Lung microvascular endothelial cell (primary cell): ENCODE results near the gene ERC2. TPM values are rescaled to one million over a fixed set of nuclear protein-coding genes. Genes with fewer than 3 reads are reported as not detected.

Experiments used
- DNase-seq, 2 donors: peaks; one replicate each; pipeline versions ENCODE4 v3.0.0 to v3.0.0-alpha.2; 2010; ENCODE audit warnings: low read depth in 2 of 2
- total RNA-seq: library from RNA; depleted of rRNA; stranded (reverse); fragments of >200 nt; gene quantifications from 2 replicates; pipeline ENCODE4 v1.2.1, GENCODE V29; 2014

Gene ERC2
- total RNA-seq, 1 donor from 2014 or later = 2.2 TPM

GRCh38 chr3:56424885-56425284 lies 43.4 kb downstream of the ERC2 start:
- DNase-seq = no peak

- no peak for DNase-seq
Observed at GRCh38 chr3:56424336-56424735, 43.9 kb downstream of the ERC2 start.

DNA sequence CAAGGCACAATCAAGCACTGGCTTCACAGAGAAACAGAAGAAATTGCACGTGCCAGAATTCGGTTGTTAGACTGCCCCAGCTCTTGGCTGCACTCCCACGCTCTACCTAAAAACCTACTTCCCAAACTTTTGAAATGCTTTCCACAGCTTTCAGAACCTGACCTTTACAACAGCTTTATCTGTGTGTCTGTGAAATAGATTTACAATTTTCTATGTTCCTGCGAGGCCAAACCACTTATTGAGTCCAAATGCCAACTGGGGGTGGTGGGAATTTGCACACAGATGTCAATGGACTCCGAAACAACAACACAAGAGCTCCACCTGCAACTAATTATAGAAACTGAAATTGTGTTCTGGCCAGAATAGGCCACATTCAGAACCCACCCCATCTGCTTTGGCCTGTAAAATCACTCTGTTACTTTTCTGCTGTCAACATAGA lies 44.6 kb downstream of the ERC2 start:
- no peak for DNase-seq

- DNase-seq = no peak
Observed at GRCh38 chr3:56422316-56422715, 46.0 kb downstream of the ERC2 start.

- no peak for DNase-seq
Observed at GRCh38 chr3:56421205-56421604, 47.1 kb downstream of the ERC2 start.

DNA sequence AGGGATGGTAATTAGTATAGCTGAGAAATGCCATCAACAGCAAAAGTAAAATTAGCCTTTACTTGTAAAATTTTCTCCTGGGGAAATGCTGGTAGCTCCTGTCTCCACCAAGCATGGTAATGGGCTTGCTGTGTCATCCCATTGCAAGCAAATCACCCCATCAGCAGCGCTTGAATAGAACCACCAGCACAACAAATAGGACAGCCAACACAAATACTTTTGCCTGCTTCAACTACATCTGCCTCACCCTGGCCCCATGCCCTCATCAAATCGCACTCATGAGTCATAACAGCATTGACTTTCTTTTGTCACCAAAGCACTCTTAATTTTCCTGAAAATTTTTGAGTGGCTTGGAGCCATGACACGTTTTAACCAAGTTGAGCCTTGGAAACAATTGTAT lies 52.6 kb downstream of the ERC2 start:
- DNase-seq = peak in 1 of 2 donors; percentile 66

DNA sequence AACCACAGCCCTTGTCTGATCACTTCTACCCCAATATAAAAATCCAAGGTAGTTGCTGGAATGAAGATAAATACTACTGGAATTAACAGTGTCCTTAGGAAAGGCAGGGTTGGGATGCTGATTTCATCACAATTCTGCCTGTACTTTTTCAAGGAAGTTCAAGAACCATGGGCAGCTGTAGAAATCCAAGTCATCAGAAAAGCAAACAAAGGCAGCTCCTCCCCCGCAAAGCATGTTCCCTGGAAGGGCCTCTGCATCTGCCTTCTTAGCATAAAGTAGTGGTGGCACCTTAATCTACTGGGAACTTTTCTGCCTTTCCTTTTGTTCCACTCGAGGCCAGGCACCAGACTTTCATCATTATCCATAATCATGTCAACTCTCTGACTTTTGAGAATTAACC lies 54.4 kb downstream of the ERC2 start:
- no peak for DNase-seq

DNA sequence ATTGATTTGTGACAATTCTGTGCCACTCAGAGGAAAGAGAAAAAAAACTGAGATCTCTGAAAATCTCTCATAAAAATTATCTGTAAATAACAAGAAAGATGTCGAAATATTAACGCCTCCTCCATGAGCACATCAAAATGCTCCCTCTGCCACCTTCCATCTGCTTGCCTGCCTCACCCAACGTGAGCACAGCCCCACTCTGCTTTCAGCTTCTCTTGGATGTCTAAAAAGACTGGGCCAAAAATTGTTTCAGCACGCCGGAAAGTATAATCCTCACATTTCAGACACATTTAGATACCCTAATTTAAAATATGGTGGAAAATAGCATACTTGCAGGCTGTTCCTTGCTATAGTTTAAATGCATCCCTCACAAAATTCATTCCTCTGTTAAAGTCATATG lies 57.1 kb downstream of the ERC2 start:
- DNase-seq = no peak

DNA sequence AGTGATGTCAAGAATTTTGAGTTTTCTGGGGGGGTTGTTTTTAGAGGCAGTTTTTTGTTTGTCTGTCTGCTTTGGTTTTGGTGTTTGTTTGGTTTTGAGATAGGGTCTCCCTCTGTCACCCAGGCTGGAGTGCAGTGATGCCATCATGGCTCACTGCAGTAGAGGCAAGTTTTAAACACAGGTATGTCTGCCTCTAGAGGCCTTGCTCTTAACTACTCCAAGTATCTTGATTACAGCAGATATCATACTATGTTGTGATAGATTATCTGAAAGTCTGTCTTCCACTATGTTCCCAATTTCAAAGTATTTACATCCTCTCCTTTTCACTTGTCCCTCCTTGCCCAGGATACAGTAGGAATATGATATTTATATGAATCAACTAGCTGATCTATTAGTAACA lies 57.7 kb downstream of the ERC2 start:
- DNase-seq = no peak

GRCh38 chr3:56409790-56410189 lies 58.5 kb downstream of the ERC2 start:
- no peak for DNase-seq

GRCh38 chr3:56408761-56409196 lies 59.5 kb downstream of the ERC2 start:
- no peak for DNase-seq

GRCh38 chr3:56406826-56407515 lies 61.3 kb downstream of the ERC2 start:
- no peak for DNase-seq

- no peak for DNase-seq
Observed at GRCh38 chr3:56404884-56405283, 63.4 kb downstream of the ERC2 start.

DNA sequence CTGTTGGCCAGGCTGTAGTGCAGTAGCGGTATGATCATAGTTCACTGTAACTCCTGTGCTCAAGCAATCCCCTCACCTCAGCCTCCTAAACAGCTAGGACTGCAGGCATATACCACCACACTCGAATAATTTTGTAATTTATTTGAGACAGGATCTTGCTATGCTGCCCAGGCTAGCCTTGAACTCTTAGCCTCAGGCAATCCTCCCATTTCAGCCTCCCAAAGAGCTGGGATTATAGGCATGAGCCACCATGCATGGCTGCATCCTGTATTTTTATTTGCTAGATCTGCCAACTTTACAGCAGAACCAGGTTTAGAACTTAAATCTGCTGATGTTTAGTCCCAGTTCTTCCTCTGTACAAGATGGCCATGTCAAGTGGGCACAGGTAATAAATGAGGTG lies 69.6 kb downstream of the ERC2 start:
- no peak for DNase-seq

DNA sequence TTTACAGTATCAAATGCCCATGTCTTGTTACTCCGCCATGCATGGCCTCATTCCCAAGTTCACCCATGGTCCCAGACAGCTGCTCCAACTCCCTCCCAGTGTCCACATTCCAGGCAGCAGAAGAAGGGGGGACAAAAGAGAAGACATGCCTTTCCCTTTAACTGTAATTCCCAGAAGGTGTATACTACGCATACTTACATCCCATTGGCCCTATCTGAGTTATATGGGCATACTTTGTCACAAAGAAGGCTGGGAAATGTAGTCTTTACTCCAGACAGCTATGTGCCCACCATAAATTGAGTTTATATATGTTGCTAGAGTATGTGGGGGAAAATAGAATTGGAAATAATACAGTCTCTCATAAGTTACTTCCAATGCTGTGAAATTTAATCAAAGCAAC lies 70.5 kb downstream of the ERC2 start:
- DNase-seq = no peak

GRCh38 chr3:56389183-56389830 lies 79.0 kb downstream of the ERC2 start:
- no peak for DNase-seq

GRCh38 chr3:56383092-56383491 lies 85.2 kb downstream of the ERC2 start:
- DNase-seq = no peak

DNA sequence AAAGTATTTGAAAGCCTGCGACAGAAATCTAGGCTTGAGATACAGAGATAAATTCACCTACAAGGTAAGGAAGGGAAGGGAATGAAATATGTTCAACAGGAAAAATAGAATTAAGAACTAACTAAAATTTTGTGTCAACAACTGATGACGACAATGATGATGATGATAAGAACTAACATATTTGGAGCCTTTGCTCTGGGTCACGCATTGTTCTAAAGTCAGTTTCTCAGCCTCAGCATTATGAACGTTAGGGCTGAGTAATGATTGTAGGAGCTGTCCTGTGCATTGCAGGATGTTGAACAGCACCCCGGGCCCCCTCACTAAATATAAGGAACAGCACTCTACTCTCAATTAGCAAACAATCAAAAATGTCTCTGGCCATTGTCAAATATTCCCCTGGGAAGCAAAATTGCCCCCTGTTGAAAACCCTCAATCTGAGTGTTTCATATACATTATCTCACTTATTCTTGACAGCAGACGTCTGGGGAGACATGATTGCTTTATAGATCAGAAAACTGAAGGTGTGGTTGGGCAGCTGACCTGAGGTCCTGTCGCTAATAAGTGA lies 88.5 kb downstream of the ERC2 start:
- DNase-seq = no peak

DNA sequence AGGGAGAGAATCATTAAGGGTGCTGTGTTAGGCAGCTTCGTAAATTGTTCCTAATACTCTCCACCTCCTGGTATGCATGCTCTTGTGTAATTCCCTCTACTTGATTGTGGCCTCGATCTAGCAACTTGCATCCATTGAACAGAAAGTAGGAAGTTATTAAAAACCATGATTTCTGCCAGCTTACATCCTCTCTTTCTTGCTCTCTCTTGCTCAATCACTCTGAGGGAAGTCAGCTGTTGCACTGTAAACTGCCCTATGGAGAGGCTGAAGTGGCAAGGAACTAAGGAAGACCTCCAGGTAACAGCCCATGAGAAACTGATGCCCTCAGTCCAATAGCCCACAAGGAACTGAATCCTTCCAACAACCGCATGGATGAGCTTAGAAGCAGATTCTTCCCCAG lies 92.6 kb downstream of the ERC2 start:
- DNase-seq = no peak

- DNase-seq = no peak
Observed at GRCh38 chr3:56373386-56373785, 94.9 kb downstream of the ERC2 start.

DNA sequence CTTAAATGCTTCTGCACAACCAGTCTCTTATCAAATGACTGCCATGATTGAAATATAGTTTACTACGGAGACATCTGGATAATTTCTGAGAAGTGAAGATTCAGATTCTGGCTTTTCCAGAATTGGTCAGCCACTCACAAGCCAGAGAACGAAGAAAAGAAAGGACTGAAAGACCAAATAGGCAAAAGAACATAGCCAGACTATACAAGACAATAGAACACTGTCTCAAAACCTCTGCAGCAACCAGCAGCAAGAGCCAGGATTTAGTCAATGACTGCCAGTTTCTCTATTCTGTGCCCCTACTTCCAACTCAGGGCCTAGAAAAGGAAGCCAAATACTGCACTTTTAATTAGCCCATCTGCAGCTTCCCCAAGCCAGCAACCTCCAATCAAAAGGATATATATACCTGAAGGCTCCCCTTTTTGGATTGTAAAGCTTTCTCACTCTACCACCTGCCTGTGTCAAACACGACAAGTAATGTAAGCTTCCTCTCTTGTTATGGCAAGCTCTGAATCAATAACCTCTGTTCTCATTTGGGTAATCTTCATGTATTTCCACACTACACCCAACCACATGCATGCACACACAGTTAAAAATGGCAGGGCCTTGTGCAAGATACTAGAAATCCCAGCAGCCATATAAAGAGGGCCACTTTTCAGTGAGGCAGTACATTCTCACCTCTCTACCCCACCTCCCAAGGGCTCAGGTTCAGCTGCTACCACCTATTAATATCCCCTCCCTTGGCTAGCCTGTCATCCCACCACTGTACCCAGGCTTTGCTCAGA lies 97.1 kb downstream of the ERC2 start:
- DNase-seq = no peak

DNA sequence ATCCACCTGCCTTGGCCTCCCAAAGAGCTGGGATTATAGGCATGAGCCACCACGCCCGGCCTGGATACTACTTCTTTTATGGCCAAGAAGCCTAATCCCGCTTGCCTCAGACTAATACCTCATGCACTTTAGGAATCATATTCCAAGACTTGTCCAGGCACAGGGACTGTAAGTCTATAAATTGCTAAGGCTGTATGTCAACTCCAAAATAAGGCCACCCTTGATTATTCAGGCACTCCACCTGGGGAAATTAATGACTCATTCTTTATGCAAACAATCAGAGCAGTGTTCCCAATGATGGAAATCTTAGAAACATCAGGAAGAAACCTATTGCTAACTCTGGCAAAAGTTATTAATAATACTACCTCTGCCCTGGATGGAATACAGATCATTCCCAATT lies 98.4 kb downstream of the ERC2 start:
- no peak for DNase-seq
